Hepatic stellate cell (primary cell): ENCODE results near the gene ALDH16A1.

ENCODE experiments used
- DNase-seq: peaks from one replicate; pipeline ENCODE4 v3.0.0; 2011; ENCODE audit warnings: low spot score

Gene ALDH16A1

GRCh38 chr19:49453013-49453756, at the start of gene ALDH16A1:
TSS of gene ALDH16A1 (plus strand) at chr19:49453225. CDS start at chr19:49453332, 107 bp downstream.
- peak; percentile 99 for DNase-seq

- no peak for DNase-seq
Observed at GRCh38 chr19:49403404-49404187, 49.4 kb upstream of the ALDH16A1 start.

GRCh38 chr19:49407079-49407478, 45.9 kb upstream of the ALDH16A1 start:
- no peak for DNase-seq

- no peak for DNase-seq
Observed at GRCh38 chr19:49407482-49408015, 45.5 kb upstream of the ALDH16A1 start.

- DNase-seq: no peak
Observed at GRCh38 chr19:49408816-49409440, 44.1 kb upstream of the ALDH16A1 start.

GRCh38 chr19:49409441-49410029, 43.5 kb upstream of the ALDH16A1 start:
- DNase-seq: no peak

GRCh38 chr19:49411681-49412326, 41.2 kb upstream of the ALDH16A1 start:
- no peak for DNase-seq

GRCh38 chr19:49413348-49413747, 39.7 kb upstream of the ALDH16A1 start:
- DNase-seq: no peak

GRCh38 chr19:49414256-49414655, 38.8 kb upstream of the ALDH16A1 start:
- DNase-seq: no peak

GRCh38 chr19:49415102-49415809, 37.8 kb upstream of the ALDH16A1 start:
- DNase-seq: peak; percentile 44

GRCh38 chr19:49415810-49416200, 37.2 kb upstream of the ALDH16A1 start:
- no peak for DNase-seq

- no peak for DNase-seq
Observed at GRCh38 chr19:49417088-49417487, 35.9 kb upstream of the ALDH16A1 start.

- no peak for DNase-seq
Observed at GRCh38 chr19:49418511-49418910, 34.5 kb upstream of the ALDH16A1 start.

GRCh38 chr19:49419173-49419572, 33.9 kb upstream of the ALDH16A1 start:
- DNase-seq: no peak

GRCh38 chr19:49420227-49420626, 32.8 kb upstream of the ALDH16A1 start:
- DNase-seq: no peak

- peak; percentile 83 for DNase-seq
Observed at GRCh38 chr19:49421039-49421877, 31.8 kb upstream of the ALDH16A1 start.

- DNase-seq: no peak
Observed at GRCh38 chr19:49421878-49422202, 31.2 kb upstream of the ALDH16A1 start.

- DNase-seq: no peak
Observed at GRCh38 chr19:49422407-49423070, 30.5 kb upstream of the ALDH16A1 start.

GRCh38 chr19:49423071-49423984, 29.7 kb upstream of the ALDH16A1 start, which contains the start of gene PTH2:
TSS of gene PTH2 (minus strand) at chr19:49423441. CDS start at chr19:49423339, 102 bp downstream.
- DNase-seq: no peak
